CD4-positive, alpha-beta T cell (primary cell): ENCODE data around the gene OR56A3. TPM values are rescaled to one million over a fixed set of nuclear protein-coding genes. Genes with fewer than 3 reads are reported as not detected.

Experiments
- ATAC-seq: fragments of 200-7000 bp; cut with Tn5 transposase; one replicate; pipeline ENCODE4 v1.10.0; 2022; ENCODE audit warnings: mild to moderate bottlenecking; ENCODE audit not compliant: poor library complexity
- CTCF ChIA-PET: fragments of 350-600 bp; sonication (Branson Sonifier 250); formaldehyde crosslinking; loops from one replicate; lab custom pipeline; 2021; ENCODE audit warnings: antibody characterized with exemption, inconsistent platforms; lab: Charles Lee
- POLR2A ChIA-PET: fragments of 350-600 bp; sonication (Branson Sonifier 250); formaldehyde crosslinking; loops from one replicate; lab custom pipeline; 2021; ENCODE audit warnings: antibody characterized with exemption, inconsistent platforms; lab: Charles Lee
- DNase-seq, 14 experiments: peaks; one replicate each; pipeline ENCODE4 v3.0.0-alpha.2; 2013 to 2020; ENCODE audit warnings: mixed read lengths in 2 of 14
- H3K27ac ChIP-seq, 2 donors: one replicate each; pipeline versions ENCODE4 v1.5.1 to v1.7.0; 2013; ENCODE audit warnings: low read length in 2 of 2, low read depth in 1 of 2, mild to moderate bottlenecking in 1 of 2
- H3K27me3 ChIP-seq, 2 experiments: 1 replicate in 1 of 2; 2 replicates in 1 of 2; pipeline versions ENCODE4 v1.6.1 to v1.7.0; 2013; ENCODE audit warnings: low read length in 2 of 2, control low read depth in 1 of 2, mild to moderate bottlenecking in 1 of 2, moderate library complexity in 1 of 2; ENCODE audit not compliant: insufficient read depth in 2 of 2, control insufficient read depth in 1 of 2
- H3K36me3 ChIP-seq: one replicate; pipeline ENCODE4 v1.6.1; 2013; ENCODE audit warnings: low read length, control low read depth; ENCODE audit not compliant: insufficient read depth
- H3K4me1 ChIP-seq: one replicate; pipeline ENCODE4 v1.6.1; 2013; ENCODE audit warnings: low read length, control low read depth; ENCODE audit not compliant: insufficient read depth
- H3K4me3 ChIP-seq: one replicate; pipeline ENCODE4 v1.5.1; 2013; ENCODE audit warnings: mild to moderate bottlenecking, low read length, moderate library complexity
- H3K9me3 ChIP-seq, 2 experiments: 1 replicate in 1 of 2; 2 replicates in 1 of 2; pipeline versions ENCODE4 v1.6.1 to v1.7.0; 2013; ENCODE audit warnings: low read length in 2 of 2, mild to moderate bottlenecking in 2 of 2, control low read depth in 1 of 2, moderate library complexity in 1 of 2; ENCODE audit not compliant: control insufficient read depth in 1 of 2, insufficient read depth in 1 of 2
- H3K27ac Mint-ChIP-seq: one replicate; pipeline ENCODE4 v1.8.0; 2020; ENCODE audit warnings: mixed read lengths
- H3K27me3 Mint-ChIP-seq: one replicate; pipeline ENCODE4 v1.8.0; 2021; ENCODE audit warnings: mixed read lengths
- H3K36me3 Mint-ChIP-seq: one replicate; pipeline ENCODE4 v1.8.0; 2021; ENCODE audit warnings: low read depth, mixed read lengths
- H3K4me1 Mint-ChIP-seq: one replicate; pipeline ENCODE4 v1.8.0; 2021; ENCODE audit warnings: low read depth, mixed read lengths
- H3K4me3 Mint-ChIP-seq: one replicate; pipeline ENCODE4 v1.8.0; 2020; ENCODE audit warnings: mild to moderate bottlenecking, mixed read lengths
- H3K9me3 Mint-ChIP-seq: one replicate; pipeline ENCODE4 v1.8.0; 2020; ENCODE audit warnings: mixed read lengths
- CTCF ChIP-seq: fragments of 200-600 bp; IDR thresholded peaks from one replicate; pipeline ENCODE4 v1.8.0; 2022; ENCODE audit warnings: antibody characterized with exemption, mild to moderate bottlenecking
- intact Hi-C, 2 experiments: fragments of 100-400 bp; cut with DNase I in 1 of 2; cut with micrococcal nuclease in 1 of 2; formaldehyde crosslinking; loops; one replicate each; pipeline versions ENCODE4 v1.15.1 to v1.9.0; 2023 to 2025; cut with DNase I, micrococcal nuclease
- total RNA-seq, 174 experiments: library from RNA in 2 of 174; stranded (reverse) in 2 of 174; gene quantifications; one replicate each; pipeline ENCODE4 v1.2.3 and lab custom pipeline; 2021 to 2026

OR56A3 gene
- total RNA-seq, 2 experiments from 2014 or later: not detected

GRCh38 chr11:5973530-5973929 lies 31.5 kb downstream of the OR56A3 start:
- TF ChIP-seq CTCF: no peak
- CTCF ChIA-PET: no interaction called here

GRCh38 chr11:5983443-5983842 lies 41.4 kb downstream of the OR56A3 start:
- H3K4me3 Mint-ChIP-seq: no peak overlapping the region
- H3K4me1 Mint-ChIP-seq: no peaks in the 10 kb centered on the region
- intact Hi-C loops: no loop called here
- CTCF ChIA-PET: no interaction called here
- no peaks in the 10 kb centered on the region for H3K36me3 ChIP-seq
- H3K27me3 ChIP-seq: no peaks in the 10 kb centered on the region
- TF ChIP-seq CTCF: no peak
- H3K27ac Mint-ChIP-seq: no peak overlapping the region
- DNase-seq (no peak), ATAC-seq (no peak)
- POLR2A ChIA-PET: no interaction called here
- no peaks in the 10 kb centered on the region for H3K36me3 Mint-ChIP-seq
- peaks cover 32% of the 10 kb centered on the region for H3K27me3 Mint-ChIP-seq
- H3K4me3 ChIP-seq: no peak overlapping the region
- no peak overlapping the region for H3K27ac ChIP-seq
- H3K9me3 Mint-ChIP-seq: peaks cover 5% of the 10 kb centered on the region
- H3K4me1 ChIP-seq: no peaks in the 10 kb centered on the region
- H3K9me3 ChIP-seq: peaks cover 0 to 8% of the 10 kb centered on the region in 2 experiments

More at GRCh38 chr11:5973530-5973929, 31.5 kb downstream of the OR56A3 start:
- POLR2A ChIA-PET: no interaction called here
- no peaks in the 10 kb centered on the region for H3K9me3 ChIP-seq
- H3K27me3 ChIP-seq: no peaks in the 10 kb centered on the region
- H3K36me3 ChIP-seq: no peaks in the 10 kb centered on the region
- no peaks in the 10 kb centered on the region for H3K36me3 Mint-ChIP-seq
- no peak overlapping the region for H3K27ac Mint-ChIP-seq
- DNase-seq: peak in 3 of 14 experiments; percentile 1 to 24 (median 12)
- intact Hi-C loops: no loop called here
- H3K4me3 Mint-ChIP-seq: no peak overlapping the region
- no peak for ATAC-seq
- no peak overlapping the region for H3K4me3 ChIP-seq
- no peaks in the 10 kb centered on the region for H3K9me3 Mint-ChIP-seq
- no peaks in the 10 kb centered on the region for H3K4me1 ChIP-seq
- H3K27me3 Mint-ChIP-seq: peaks cover 3% of the 10 kb centered on the region
- no peak overlapping the region for H3K27ac ChIP-seq
- no peaks in the 10 kb centered on the region for H3K4me1 Mint-ChIP-seq

- Mint-ChIP-seq H3K4me3 (no peak within 1 kb of the TSS), H3K27me3 (peaks cover 42% of the 10 kb centered on the region), H3K36me3 (no peaks in the 10 kb centered on the region), H3K4me1 (no peaks in the 10 kb centered on the region), H3K27ac (no peak within 1 kb of the TSS), H3K9me3 (no peaks in the 10 kb centered on the region)
- TF ChIP-seq CTCF: no peak
- intact Hi-C loops: no loop called here
- H3K27me3 ChIP-seq: peaks cover 0 to 3% of the 10 kb centered on the region in 2 experiments
- no peaks in the 10 kb centered on the region for H3K36me3 ChIP-seq
- H3K4me1 ChIP-seq: no peaks in the 10 kb centered on the region
- POLR2A ChIA-PET: no interaction called here
- no peak within 1 kb of the TSS for H3K27ac ChIP-seq
- ATAC-seq (no peak), DNase-seq (no peak)
- peaks cover 0 to 6% of the 10 kb centered on the region in 2 experiments for H3K9me3 ChIP-seq
- CTCF ChIA-PET: no interaction called here
- H3K4me3 ChIP-seq: no peak within 1 kb of the TSS
Observed at GRCh38 chr11:5986885-5987284, 44.8 kb downstream of the OR56A3 start, which contains the start of gene OR52L1. Gene OR52L1, minus strand, starts transcription at chr11:5986985. Its CDS starts 55 bp downstream, at chr11:5986930.
